HEK293 (cell line): Measurements from ENCODE around the gene RGS12.

Experiments
- CTCF ChIA-PET: fragments of 350-600 bp; formaldehyde crosslinking; extraction: SDS; loops from one replicate; lab custom pipeline; 2021; ENCODE audit warnings: antibody characterized with exemption; lab: Yijun Ruan, JAX
- POLR2A ChIA-PET: fragments of 300-600 bp; formaldehyde crosslinking; extraction: SDS; loops from one replicate; lab custom pipeline; 2020; ENCODE audit warnings: antibody characterized with exemption, inconsistent platforms; lab: Yijun Ruan, JAX
- H3K27ac ChIP-seq: fragments of 200-500 bp; sonication (Bioruptor generic); 2 replicates; pipeline ENCODE4 v1.5.1; 2014; ENCODE audit warnings: low read depth, low read length, control low read depth, inconsistent platforms; ENCODE audit errors: extremely low read depth
- H3K36me3 ChIP-seq, 2 experiments: fragments of 200-500 bp in 1 of 2; sonication (Bioruptor generic) in 1 of 2; 1 replicate in 1 of 2; 2 replicates in 1 of 2; pipeline ENCODE4 v1.5.1; 2014 to 2017; ENCODE audit warnings: inconsistent platforms in 2 of 2, low read length in 2 of 2; ENCODE audit not compliant: control insufficient read depth in 2 of 2, insufficient read depth in 1 of 2
- H3K4me1 ChIP-seq: fragments of 200-500 bp; sonication (Bioruptor generic); 2 replicates; pipeline ENCODE4 v1.5.1; 2014; ENCODE audit warnings: mild to moderate bottlenecking, low read length, inconsistent platforms; ENCODE audit not compliant: control insufficient read depth, insufficient read depth
- H3K4me3 ChIP-seq: 2 replicates; pipeline ENCODE4 v1.5.1; 2011; ENCODE audit warnings: low read depth, mild to moderate bottlenecking, control low read depth, low read length, moderate library complexity
- H3K9me3 ChIP-seq: fragments of 200-500 bp; sonication (Bioruptor generic); 2 replicates; pipeline ENCODE4 v1.5.1; 2014; ENCODE audit warnings: low read depth, low read length, inconsistent platforms; ENCODE audit not compliant: control insufficient read depth, insufficient read depth
- BCL11B ChIP-seq: fragments of 450-650 bp; formaldehyde crosslinking; IDR thresholded peaks from 2 replicates; pipeline ENCODE4 v1.5.1; 2016; ENCODE audit warnings: low read depth, missing biosample characterization, missing genetic modification characterization
- ELK4 ChIP-seq: IDR thresholded peaks from 2 replicates; pipeline ENCODE4 v1.6.1; 2011; ENCODE audit warnings: mild to moderate bottlenecking, low read depth, low read length, borderline replicate concordance
- GLIS1 ChIP-seq: fragments of 450-650 bp; formaldehyde crosslinking; IDR thresholded peaks from 2 replicates; pipeline ENCODE4 v1.5.1; 2016; ENCODE audit warnings: missing biosample characterization, missing genetic modification characterization
- KLF17 ChIP-seq: fragments of 450-650 bp; formaldehyde crosslinking; IDR thresholded peaks from 2 replicates; pipeline ENCODE4 v1.5.1; 2016; ENCODE audit warnings: missing biosample characterization, missing genetic modification characterization
- MEIS1 ChIP-seq: sonication (generic); formaldehyde crosslinking; IDR thresholded peaks from 2 replicates; pipeline ENCODE4 v1.8.1; 2022; ENCODE audit warnings: missing genetic modification reagents, mild to moderate bottlenecking, borderline replicate concordance
- PRDM1 ChIP-seq: fragments of 450-650 bp; formaldehyde crosslinking; IDR thresholded peaks from 2 replicates; pipeline ENCODE4; 2016; ENCODE audit warnings: missing biosample characterization, missing genetic modification characterization
- SALL2 ChIP-seq: fragments of 450-650 bp; formaldehyde crosslinking; IDR thresholded peaks from 2 replicates; pipeline ENCODE4 v1.5.0; 2017; ENCODE audit warnings: missing biosample characterization, mild to moderate bottlenecking, missing genetic modification characterization, borderline replicate concordance
- YY1 ChIP-seq: fragments of 450-650 bp; formaldehyde crosslinking; IDR thresholded peaks from 2 replicates; pipeline ENCODE4 v1.5.1; 2018; ENCODE audit warnings: missing biosample characterization, missing genetic modification characterization
- ZBTB49 ChIP-seq: fragments of 450-650 bp; formaldehyde crosslinking; IDR thresholded peaks from 2 replicates; pipeline ENCODE4 v1.5.1; 2016; ENCODE audit warnings: missing biosample characterization, missing genetic modification characterization, low read depth
- ZBTB8A ChIP-seq: fragments of 450-650 bp; formaldehyde crosslinking; IDR thresholded peaks from 2 replicates; pipeline ENCODE4 v1.5.1; 2016; ENCODE audit warnings: missing biosample characterization, missing genetic modification characterization
- ZFHX2 ChIP-seq: fragments of 450-650 bp; formaldehyde crosslinking; conservative IDR thresholded peaks from 2 replicates; pipeline ENCODE4 v1.5.1; 2016; ENCODE audit warnings: missing biosample characterization, missing genetic modification characterization
- ZIC2 ChIP-seq: fragments of 450-650 bp; formaldehyde crosslinking; IDR thresholded peaks from 2 replicates; pipeline ENCODE4 v1.5.1; 2016; ENCODE audit warnings: missing biosample characterization, missing genetic modification characterization
- ZNF157 ChIP-seq: fragments of 450-650 bp; formaldehyde crosslinking; IDR thresholded peaks from 2 replicates; pipeline ENCODE4 v1.5.1; 2016; ENCODE audit warnings: missing biosample characterization, missing genetic modification characterization
- ZNF174 ChIP-seq: fragments of 450-650 bp; formaldehyde crosslinking; IDR thresholded peaks from 2 replicates; pipeline ENCODE4 v1.5.0; 2017; ENCODE audit warnings: missing biosample characterization, mild to moderate bottlenecking, missing genetic modification characterization
- ZNF239 ChIP-seq: fragments of 450-650 bp; formaldehyde crosslinking; IDR thresholded peaks from 2 replicates; pipeline ENCODE4 v1.5.1; 2016; ENCODE audit warnings: missing biosample characterization, missing genetic modification characterization
- ZNF341 ChIP-seq: fragments of 450-650 bp; formaldehyde crosslinking; IDR thresholded peaks from 2 replicates; pipeline ENCODE4; 2016; ENCODE audit warnings: low read depth, missing biosample characterization, missing genetic modification characterization
- ZNF416 ChIP-seq: fragments of 450-650 bp; formaldehyde crosslinking; IDR thresholded peaks from 2 replicates; pipeline ENCODE4 v1.5.1; 2016; ENCODE audit warnings: missing biosample characterization, missing genetic modification characterization
- ZNF473 ChIP-seq: fragments of 450-650 bp; formaldehyde crosslinking; IDR thresholded peaks from 2 replicates; pipeline ENCODE4 v1.5.1; 2017; ENCODE audit warnings: missing biosample characterization, missing genetic modification characterization
- ZNF548 ChIP-seq: fragments of 450-650 bp; formaldehyde crosslinking; IDR thresholded peaks from 2 replicates; pipeline ENCODE4 v1.5.1; 2016; ENCODE audit warnings: missing biosample characterization, missing genetic modification characterization
- ZNF558 ChIP-seq: fragments of 450-650 bp; formaldehyde crosslinking; IDR thresholded peaks from 2 replicates; pipeline ENCODE4 v1.5.1; 2016; ENCODE audit warnings: missing biosample characterization, missing genetic modification characterization
- ZNF571 ChIP-seq: fragments of 450-650 bp; formaldehyde crosslinking; IDR thresholded peaks from 2 replicates; pipeline ENCODE4 v1.5.0; 2017; ENCODE audit warnings: missing biosample characterization, missing genetic modification characterization
- ZNF658 ChIP-seq: fragments of 450-650 bp; formaldehyde crosslinking; IDR thresholded peaks from 2 replicates; pipeline ENCODE4; 2016; ENCODE audit warnings: missing biosample characterization, missing genetic modification characterization
- ZNF670 ChIP-seq: fragments of 450-650 bp; formaldehyde crosslinking; IDR thresholded peaks from 2 replicates; pipeline ENCODE4 v1.5.1; 2016; ENCODE audit warnings: missing biosample characterization, missing genetic modification characterization, low read depth
- ZNF747 ChIP-seq: fragments of 450-650 bp; formaldehyde crosslinking; IDR thresholded peaks from 2 replicates; pipeline ENCODE4 v1.5.1; 2016; ENCODE audit warnings: missing biosample characterization, missing genetic modification characterization
- ZNF768 ChIP-seq: fragments of 450-650 bp; formaldehyde crosslinking; IDR thresholded peaks from 2 replicates; pipeline ENCODE4 v1.5.1; 2018; ENCODE audit warnings: missing biosample characterization, mild to moderate bottlenecking, missing genetic modification characterization
- ZNF830 ChIP-seq: fragments of 450-650 bp; IDR thresholded peaks from 2 replicates; pipeline ENCODE4 v1.5.0; 2018; ENCODE audit warnings: missing biosample characterization, missing genetic modification characterization, low read depth, mild to moderate bottlenecking, moderate library complexity
- TF ChIP-seq, protein P1 (sequence below): fragments of 450-650 bp; formaldehyde crosslinking; IDR thresholded peaks from 2 replicates; pipeline ENCODE4 v1.5.1; 2017; ENCODE audit warnings: missing biosample characterization, missing genetic modification characterization

Gene RGS12

GRCh38 chr4:3269991-3270611 is 22.7 kb upstream of the RGS12 start:
- ChIA-PET CTCF (interaction anchor here (1.7 kb wide), 1 partner anchor 210 kb away, joined by 6 read pairs; no protein-coding TSS in a partner anchor), POLR2A (no interaction called here)
- Histone ChIP-seq H3K27ac (no peak overlapping the region), H3K4me3 (no peak overlapping the region), H3K36me3 (no peaks in the 10 kb centered on the region), H3K9me3 (no peaks in the 10 kb centered on the region), H3K4me1 (no peaks in the 10 kb centered on the region)
- TF ChIP-seq ZNF768 (no peak), YY1 (tag by site-specific recombination) (no peak), ZIC2 (tag by site-specific recombination) (no peak), KLF17 (tag by site-specific recombination) (no peak), PRDM1 (tag by site-specific recombination) (no peak), ZNF548 (no peak)

DNA sequence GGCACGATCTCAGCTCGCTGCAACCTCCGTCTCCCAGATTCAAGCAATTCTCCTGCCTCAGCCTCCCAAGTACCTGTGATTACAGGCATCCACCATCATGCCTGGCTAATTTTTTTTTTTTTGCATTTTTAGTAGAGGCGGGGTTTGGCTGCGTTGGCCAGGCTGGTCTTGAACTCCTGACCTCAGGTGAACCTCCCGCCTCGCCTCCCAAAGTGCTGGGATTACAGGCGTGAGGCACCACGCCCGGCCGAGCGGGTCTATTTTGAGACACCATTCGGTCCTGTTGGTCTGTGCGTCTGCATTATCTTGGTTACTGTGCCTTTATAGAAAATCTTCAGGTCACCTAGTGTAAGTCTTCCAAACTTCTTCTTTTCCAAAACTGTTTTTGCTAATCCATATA is 21.7 kb upstream of the RGS12 start:
- no peak for TF ChIP-seq SALL2
- TF ChIP-seq ZNF174 (tag by site-specific recombination): no peak
- no peak for TF ChIP-seq ZNF341 (tag by site-specific recombination)
- TF ChIP-seq, protein P1, sequence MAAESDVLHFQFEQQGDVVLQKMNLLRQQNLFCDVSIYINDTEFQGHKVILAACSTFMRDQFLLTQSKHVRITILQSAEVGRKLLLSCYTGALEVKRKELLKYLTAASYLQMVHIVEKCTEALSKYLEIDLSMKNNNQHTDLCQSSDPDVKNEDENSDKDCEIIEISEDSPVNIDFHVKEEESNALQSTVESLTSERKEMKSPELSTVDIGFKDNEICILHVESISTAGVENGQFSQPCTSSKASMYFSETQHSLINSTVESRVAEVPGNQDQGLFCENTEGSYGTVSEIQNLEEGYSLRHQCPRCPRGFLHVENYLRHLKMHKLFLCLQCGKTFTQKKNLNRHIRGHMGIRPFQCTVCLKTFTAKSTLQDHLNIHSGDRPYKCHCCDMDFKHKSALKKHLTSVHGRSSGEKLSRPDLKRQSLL (tag by site-specific recombination): no peak
- TF ChIP-seq ZNF239: no peak
- Histone ChIP-seq H3K4me1 (no peaks in the 10 kb centered on the region), H3K27ac (no peak overlapping the region), H3K9me3 (no peaks in the 10 kb centered on the region), H3K4me3 (no peak overlapping the region), H3K36me3 (no peaks in the 10 kb centered on the region)
- POLR2A ChIA-PET: no interaction called here
- CTCF ChIA-PET: interaction anchor here (0.7 to 1.7 kb wide), 2 partner anchors 11 to 209 kb away, joined by 3 to 6 read pairs; no protein-coding TSS in a partner anchor

- ChIA-PET CTCF (no interaction called here), POLR2A (no interaction called here)
- Histone ChIP-seq H3K9me3 (no peaks in the 10 kb centered on the region), H3K36me3 (no peaks in the 10 kb centered on the region), H3K4me3 (no peak overlapping the region), H3K27ac (no peak overlapping the region), H3K4me1 (no peaks in the 10 kb centered on the region)
- no peak for TF ChIP-seq ZNF670 (tag by site-specific recombination)
- no peak for TF ChIP-seq ZBTB8A
- TF ChIP-seq BCL11B (tag by site-specific recombination): no peak
- no peak for TF ChIP-seq ZNF558 (tag by site-specific recombination)
- TF ChIP-seq ZNF473: no peak
- TF ChIP-seq ZFHX2: no peak
- no peak for TF ChIP-seq ZNF747 (tag by site-specific recombination)
- TF ChIP-seq MEIS1: no peak
- no peak for TF ChIP-seq ZNF416
- no peak for TF ChIP-seq ZNF548
- TF ChIP-seq ELK4: no peak
- no peak for TF ChIP-seq GLIS1
- TF ChIP-seq ZNF157 (tag by site-specific recombination): no peak
- no peak for TF ChIP-seq ZIC2 (tag by site-specific recombination)
- no peak for TF ChIP-seq ZBTB49
- TF ChIP-seq ZNF830 (tag by site-specific recombination): no peak
- TF ChIP-seq ZNF658 (tag by site-specific recombination): no peak
- no peak for TF ChIP-seq ZNF571 (tag by site-specific recombination)
Observed at GRCh38 chr4:3276986-3277385, 15.8 kb upstream of the RGS12 start.
